Fibroblast of the aortic adventitia (primary cell): ENCODE results near the gene WDPCP. TPM values are rescaled to one million over a fixed set of nuclear protein-coding genes. Genes with fewer than 3 reads are reported as not detected.
"Not testable (repeated sequence)": the region's sequence is repeated elsewhere in the genome, so short reads cannot be mapped to it uniquely, and the experiment has no call there.

Source experiments
- DNase-seq: peaks from one replicate; pipeline ENCODE4 v3.0.0-alpha.2; 2010; ENCODE audit warnings: low read depth
- H3K4me3 ChIP-seq: 2 replicates; pipeline ENCODE4 v1.5.1; 2011; ENCODE audit warnings: low read depth, mild to moderate bottlenecking, control low read depth, low read length, moderate library complexity
- CTCF ChIP-seq: IDR thresholded peaks from 2 replicates; pipeline ENCODE4 v1.5.1; 2011; ENCODE audit warnings: mild to moderate bottlenecking, low read length, control low read depth, inconsistent platforms; ENCODE audit not compliant: insufficient read depth
- small RNA-seq: library from RNA; depleted of rRNA; stranded (forward); fragments of <200 nt; gene quantifications from one replicate; pipeline ENCODE3, GENCODE V24; 2012
- total RNA-seq: library from RNA; depleted of rRNA; stranded (reverse); fragments of >200 nt; gene quantifications from 2 replicates; pipeline ENCODE4 v1.2.3, GENCODE V29; 2012; ENCODE audit warnings: low replicate concordance

Gene WDPCP
- total RNA-seq, 1 donor: 12.4 TPM

GRCh38 chr2:63081404-63081803 lies 506.9 kb downstream of the WDPCP start:
- DNase-seq: no peak
- no peak overlapping the region for H3K4me3 ChIP-seq
- no peak for TF ChIP-seq CTCF

- DNase-seq: no peak
- TF ChIP-seq CTCF: peak; percentile 27
- H3K4me3 ChIP-seq: no peak overlapping the region
Observed at GRCh38 chr2:63078852-63079606, 509.2 kb downstream of the WDPCP start.

DNA sequence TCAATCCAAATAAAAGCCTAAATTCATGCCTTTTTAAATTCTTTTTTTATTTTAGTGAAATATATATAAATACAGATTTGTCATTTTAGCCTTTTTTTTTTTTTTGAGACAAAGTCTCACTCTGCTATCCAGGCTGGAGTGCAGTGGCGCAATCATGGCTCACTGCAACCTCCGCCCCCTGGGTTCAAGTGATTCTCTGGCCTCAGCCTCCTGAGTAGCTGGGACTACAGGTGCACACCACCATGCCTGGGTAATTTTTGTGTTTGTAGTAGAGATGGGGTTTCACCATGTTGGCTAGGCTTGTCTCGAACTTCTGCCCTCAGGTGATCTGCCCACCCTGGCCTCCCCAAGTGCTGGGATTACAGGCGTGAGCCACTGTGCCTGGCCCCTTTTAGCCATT lies 513.9 kb downstream of the WDPCP start:
- not testable (repeated sequence) for DNase-seq, H3K4me3 ChIP-seq

GRCh38 chr2:63073994-63074393 lies 514.3 kb downstream of the WDPCP start:
- TF ChIP-seq CTCF: no peak
- H3K4me3 ChIP-seq: no peak overlapping the region
- no peak for DNase-seq

DNA sequence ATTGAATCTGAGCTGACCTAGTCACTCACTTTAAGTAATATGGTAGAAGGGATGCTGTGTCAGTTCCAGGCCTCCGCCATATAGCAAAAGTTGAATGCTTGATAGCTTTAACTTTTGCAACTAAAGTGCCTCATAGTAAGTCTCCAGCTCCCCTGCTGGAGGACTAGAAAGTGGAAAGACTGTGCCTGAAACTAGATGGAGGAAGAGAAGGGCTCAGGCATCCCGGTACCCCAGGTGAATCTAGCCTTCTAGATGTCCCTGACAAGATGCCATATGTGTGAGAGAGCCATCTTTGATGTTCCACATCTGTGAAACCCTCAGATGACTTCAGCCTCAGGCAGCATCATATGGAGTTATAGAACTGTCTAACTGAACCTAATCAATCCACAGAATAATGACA lies 516.6 kb downstream of the WDPCP start:
- DNase-seq: no peak
- no peak for TF ChIP-seq CTCF
- no peak overlapping the region for H3K4me3 ChIP-seq

Small RNAs within 50 kb of the gene (small RNA-seq; reads per million reads assigned to genes)
- gene RF00017: not detected

Other genes with a start within 250 kb of the WDPCP start
- gene MDH1, start 486 bp upstream of the WDPCP start, total RNA-seq: 129 and 152 TPM in 2 replicates